NCI-H226 (cell line): ENCODE measurements around the gene PRG2.
"Not testable (repeated sequence)": the region's sequence is repeated elsewhere in the genome, so short reads cannot be mapped to it uniquely, and the experiment has no call there.

Experiments used
- DNase-seq: peaks from one replicate; pipeline ENCODE4 v3.0.0-alpha.2; 2015

Gene PRG2

GRCh38 chr11:57344826-57345225 is 45.6 kb downstream of the PRG2 start:
- no peak for DNase-seq

- DNase-seq = no peak
Measured at GRCh38 chr11:57343825-57344224, 46.6 kb downstream of the PRG2 start.

- no peak for DNase-seq
Measured at GRCh38 chr11:57342702-57343101, 47.7 kb downstream of the PRG2 start.

- DNase-seq = no peak
Measured at GRCh38 chr11:57341250-57341808, 49.1 kb downstream of the PRG2 start.

- DNase-seq = no peak
Measured at GRCh38 chr11:57340039-57340615, 50.3 kb downstream of the PRG2 start.

- DNase-seq = no peak
Measured at GRCh38 chr11:57339328-57339727, 51.1 kb downstream of the PRG2 start.

GRCh38 chr11:57338142-57338541 is 52.3 kb downstream of the PRG2 start, which contains the start of gene P2RX3:
TSS of gene P2RX3 (plus strand) at chr11:57338352. CDS start at chr11:57338551, 199 bp downstream.
- no peak for DNase-seq

GRCh38 chr11:57336856-57337255 is 53.6 kb downstream of the PRG2 start:
- not testable (repeated sequence) for DNase-seq
